ENCODE measurements around the gene TXNRD1.
"Not testable (repeated sequence)": the region's sequence is repeated elsewhere in the genome, so short reads cannot be mapped to it uniquely, and the experiment has no call there.

TXNRD1 gene

GRCh38 chr12:104215638-104216297 is at the start of gene TXNRD1:
TSS of gene TXNRD1 (plus strand) at chr12:104215779. CDS start at chr12:104215803, 24 bp downstream.
- FAIRE-seq, result no peak

- no peak for FAIRE-seq
Measured at GRCh38 chr12:104165801-104166200, 49.8 kb upstream of the TXNRD1 start.

GRCh38 chr12:104166465-104166864 is 49.1 kb upstream of the TXNRD1 start:
- no peak for FAIRE-seq

GRCh38 chr12:104167519-104168458 is 47.8 kb upstream of the TXNRD1 start:
- FAIRE-seq, result no peak

DNA sequence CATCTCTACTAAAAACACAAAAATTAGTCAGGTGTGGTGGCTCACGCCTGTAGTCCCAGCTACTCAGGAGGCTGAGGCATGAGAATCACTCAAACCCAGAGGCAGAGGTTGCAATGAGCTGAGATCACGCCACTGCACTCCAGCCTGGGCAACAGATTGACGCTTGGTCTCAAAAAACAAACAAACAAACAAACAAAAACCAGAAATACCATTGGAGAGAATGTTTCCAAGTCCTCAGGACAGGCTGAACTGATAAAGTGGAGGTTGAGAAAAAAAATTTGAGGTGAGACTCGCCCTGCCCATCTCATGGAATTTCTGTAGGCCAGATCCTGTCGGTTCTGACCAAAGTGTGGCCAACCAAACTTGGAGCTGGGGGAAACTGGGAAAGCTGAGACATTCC is 47.0 kb upstream of the TXNRD1 start:
- FAIRE-seq, result no peak

GRCh38 chr12:104171785-104172569 is 43.6 kb upstream of the TXNRD1 start:
- FAIRE-seq, result no peak

DNA sequence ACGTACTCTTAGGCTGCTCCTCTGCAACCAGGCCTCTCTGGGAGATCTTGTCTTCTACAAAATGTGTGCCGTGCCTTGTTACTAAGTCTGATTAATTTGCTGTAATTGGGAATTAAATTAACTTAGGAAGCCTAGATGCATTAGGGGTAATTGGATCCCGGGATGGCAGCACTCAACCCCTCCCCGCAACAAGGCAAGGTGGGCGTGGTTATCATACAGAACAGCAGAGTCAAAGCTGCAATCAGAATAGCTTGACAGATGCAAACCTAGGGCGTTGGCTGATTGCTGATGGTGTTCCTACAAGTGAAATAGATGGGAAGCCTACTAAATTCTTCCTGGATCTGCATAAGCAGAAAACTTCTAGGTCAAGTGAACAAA is 43.0 kb upstream of the TXNRD1 start:
- no peak for FAIRE-seq

DNA sequence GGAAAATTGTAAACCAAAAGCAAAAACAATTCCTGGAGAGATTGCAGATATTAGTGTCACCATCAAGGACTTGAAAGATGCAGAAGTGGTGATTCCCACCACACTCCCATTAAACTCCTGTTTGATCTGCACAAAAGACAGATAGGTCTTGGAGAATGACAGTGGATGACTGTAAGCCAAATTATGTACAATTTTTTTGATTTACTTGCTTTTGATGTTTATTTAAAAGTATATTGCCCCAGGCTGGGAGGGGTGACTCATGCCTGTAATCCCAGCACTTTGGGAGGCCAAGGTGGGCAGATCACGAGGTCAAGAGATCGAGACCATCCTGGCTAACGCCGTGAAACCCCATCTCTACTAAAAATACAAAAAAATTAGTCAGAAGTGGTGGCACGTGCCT is 41.8 kb upstream of the TXNRD1 start:
- not testable (repeated sequence) for FAIRE-seq

- no peak for FAIRE-seq
Measured at GRCh38 chr12:104175726-104176247, 39.8 kb upstream of the TXNRD1 start.

- no peak for FAIRE-seq
Measured at GRCh38 chr12:104177336-104177662, 38.3 kb upstream of the TXNRD1 start.

DNA sequence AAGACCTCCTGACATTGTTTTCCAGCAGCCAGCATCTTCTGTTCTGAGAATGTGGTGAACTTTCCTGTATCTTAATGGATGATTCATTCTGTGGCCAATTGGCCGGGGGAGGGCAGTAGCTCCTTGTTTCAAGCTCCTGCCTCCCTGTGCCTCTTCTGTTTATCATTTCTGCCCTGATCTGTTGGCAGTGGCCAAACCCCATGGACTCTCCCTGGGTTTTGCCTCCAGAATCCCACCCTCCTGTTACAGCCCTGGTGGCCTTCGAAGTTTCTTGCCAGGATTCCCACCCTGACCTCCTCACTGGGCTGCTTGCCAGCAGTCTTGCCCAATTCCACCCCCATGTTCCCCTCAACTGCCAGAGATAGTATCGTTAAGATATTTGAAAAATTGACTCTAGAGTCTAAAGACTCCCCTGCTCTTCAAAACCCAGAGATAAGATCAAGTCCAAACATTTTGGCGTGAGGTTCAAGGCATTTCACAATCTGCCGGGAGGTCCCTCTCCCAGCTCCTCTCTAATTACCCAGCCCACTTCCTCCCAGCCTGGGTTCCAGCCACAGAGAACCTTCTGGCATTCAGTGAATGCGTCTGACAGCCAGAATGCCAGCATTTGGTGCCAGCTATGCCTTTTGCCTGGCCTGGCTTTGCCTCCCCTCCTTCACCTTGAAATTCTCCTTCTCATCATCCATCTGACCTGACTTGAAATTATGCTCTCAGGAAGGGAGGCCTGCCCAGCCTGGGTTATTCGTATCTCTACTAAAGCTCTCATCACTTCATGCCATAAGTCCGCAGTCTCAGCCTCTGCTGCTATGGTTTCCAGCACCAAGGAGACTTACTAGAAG is 37.7 kb upstream of the TXNRD1 start:
- no peak for FAIRE-seq

- no peak for FAIRE-seq
Measured at GRCh38 chr12:104180374-104180773, 35.2 kb upstream of the TXNRD1 start.

DNA sequence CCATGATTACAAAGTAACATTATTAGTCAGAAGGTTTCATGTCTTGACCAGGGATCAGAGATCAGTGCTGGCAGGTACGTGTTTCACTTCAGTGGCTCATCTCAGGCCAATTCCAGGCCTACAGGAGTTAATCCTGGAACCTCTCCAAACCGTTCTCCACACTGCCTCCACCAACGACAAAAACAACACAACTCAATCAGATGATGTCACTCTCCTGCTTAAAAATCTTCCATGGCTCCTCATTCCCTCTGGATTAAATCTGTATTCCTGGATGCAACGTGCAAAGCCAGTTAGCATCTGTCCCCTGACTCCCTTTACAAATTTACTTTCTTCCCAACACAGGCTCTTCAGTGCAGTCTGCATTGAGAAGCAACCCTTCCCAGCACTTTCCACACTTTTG is 34.3 kb upstream of the TXNRD1 start:
- FAIRE-seq, result no peak

GRCh38 chr12:104182144-104182543 is 33.4 kb upstream of the TXNRD1 start:
- FAIRE-seq, result no peak

- no peak for FAIRE-seq
Measured at GRCh38 chr12:104182621-104183378, 32.8 kb upstream of the TXNRD1 start.

- FAIRE-seq, result no peak
Measured at GRCh38 chr12:104183443-104183842, 32.1 kb upstream of the TXNRD1 start.

DNA sequence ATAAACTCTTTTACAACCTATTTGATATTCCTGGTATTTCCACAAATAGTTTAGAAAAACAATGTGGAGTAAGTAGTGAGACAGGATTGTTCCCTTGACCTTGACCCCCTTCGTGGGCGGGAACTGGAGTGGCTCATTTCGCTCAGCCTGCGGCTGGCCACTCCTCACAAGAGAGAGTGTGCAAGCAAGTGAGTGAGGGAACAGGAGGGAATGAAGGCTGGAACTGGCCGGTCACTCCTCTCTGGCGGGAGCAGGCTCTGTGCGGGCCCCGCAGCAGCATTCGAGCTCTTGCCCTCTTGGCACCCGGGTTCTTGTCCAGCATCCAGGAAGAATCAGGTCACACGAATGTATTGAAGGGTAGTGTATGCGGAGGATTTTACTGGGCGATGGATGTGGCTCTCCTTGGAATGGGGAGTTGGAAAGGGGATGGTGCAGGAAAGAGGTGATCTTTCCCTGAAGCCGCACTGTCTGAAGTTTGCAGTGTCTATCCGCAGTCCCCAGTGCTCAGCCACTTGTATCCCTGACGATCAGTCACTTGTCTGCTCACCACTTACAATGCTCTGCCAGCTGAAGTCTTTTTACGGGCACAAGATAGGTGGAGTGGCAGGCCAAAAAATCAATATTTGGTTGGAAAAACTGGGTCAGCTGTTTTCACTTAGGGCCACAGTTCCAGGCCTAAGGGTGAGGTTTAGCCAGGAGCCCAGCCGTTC is 28.0 kb upstream of the TXNRD1 start:
- FAIRE-seq, result no peak

DNA sequence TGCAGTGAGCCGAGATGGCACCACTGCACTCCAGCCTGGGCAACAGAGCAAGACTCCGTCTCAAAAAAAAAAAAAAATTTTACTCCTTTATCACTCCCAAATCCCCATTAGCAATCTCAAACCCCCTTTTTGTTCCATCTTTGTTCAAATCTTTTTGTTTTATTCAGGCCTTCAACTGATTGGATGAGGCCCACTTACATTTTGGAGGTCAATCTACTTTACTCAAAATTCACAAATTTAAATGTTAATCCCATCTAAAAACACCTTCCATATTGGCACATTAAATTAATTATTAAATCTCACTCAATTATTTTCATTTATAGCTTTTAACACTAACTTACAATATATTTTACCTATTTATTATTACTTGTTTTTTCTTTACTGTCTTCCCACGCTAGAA is 27.0 kb upstream of the TXNRD1 start:
- no peak for FAIRE-seq

- FAIRE-seq, result no peak
Measured at GRCh38 chr12:104189915-104190555, 25.5 kb upstream of the TXNRD1 start.

DNA sequence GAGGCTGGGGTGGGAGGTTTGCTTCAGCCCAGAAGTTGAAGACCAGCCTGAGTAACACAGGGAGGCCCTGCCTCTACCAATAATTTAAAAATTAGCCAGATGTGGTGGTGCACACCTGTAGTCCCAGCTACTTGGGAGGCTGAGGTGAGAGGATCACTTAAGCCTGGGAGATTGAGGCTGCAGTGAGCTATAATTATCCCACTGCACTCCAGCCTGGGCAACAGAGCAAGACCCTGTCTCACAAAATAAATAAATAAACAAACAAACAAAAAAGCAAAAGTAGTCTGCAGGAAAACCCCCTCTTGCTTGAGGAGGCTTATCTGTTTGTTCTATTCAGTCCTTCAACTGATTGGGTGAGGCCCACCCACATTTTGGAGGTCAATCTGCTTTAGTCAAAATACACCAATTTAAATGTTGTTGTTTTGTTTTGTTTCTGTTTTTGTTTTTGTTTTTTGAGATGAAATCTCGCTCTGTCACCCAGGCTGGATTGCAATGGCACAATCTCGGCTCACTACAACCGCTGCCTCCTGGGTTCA is 24.9 kb upstream of the TXNRD1 start:
- no peak for FAIRE-seq
